ENCODE results near the gene CDYL.
A peak's percentile ranks its signal among the peaks of the same experiment; 100 is the strongest.

CDYL gene

GRCh38 chr6:4806791-4807190, 30.6 kb downstream of the CDYL start:
- no peak overlapping the region for H3K4me3 ChIP-seq (replicated peaks; ENCODE audit: low read depth, low read length)
- no peak for TF ChIP-seq CTCF (IDR thresholded peaks at IDR 0.05; ENCODE audit: low read length, missing control alignments)
- DNase-seq (ENCODE audit: low read depth), result no peak

- DNase-seq (ENCODE audit: low read depth), result no peak
- H3K4me3 ChIP-seq (replicated peaks; ENCODE audit: low read depth, low read length), result no peak overlapping the region
- TF ChIP-seq CTCF (IDR thresholded peaks at IDR 0.05; ENCODE audit: low read length, missing control alignments), result no peak
Measured at GRCh38 chr6:4808396-4808795, 32.2 kb downstream of the CDYL start.

GRCh38 chr6:4809999-4810918, 34.1 kb downstream of the CDYL start:
- no peak for TF ChIP-seq CTCF (IDR thresholded peaks at IDR 0.05; ENCODE audit: low read length, missing control alignments)
- no peak overlapping the region for H3K4me3 ChIP-seq (replicated peaks; ENCODE audit: low read depth, low read length)
- peak; percentile 76 for DNase-seq (ENCODE audit: low read depth)

GRCh38 chr6:4812068-4812467, 35.9 kb downstream of the CDYL start:
- peak; percentile 49 for DNase-seq (ENCODE audit: low read depth)
- H3K4me3 ChIP-seq (replicated peaks; ENCODE audit: low read depth, low read length), result no peak overlapping the region
- TF ChIP-seq CTCF (IDR thresholded peaks at IDR 0.05; ENCODE audit: low read length, missing control alignments), result no peak

- no peak overlapping the region for H3K4me3 ChIP-seq (replicated peaks; ENCODE audit: low read depth, low read length)
- no peak for TF ChIP-seq CTCF (IDR thresholded peaks at IDR 0.05; ENCODE audit: low read length, missing control alignments)
- no peak for DNase-seq (ENCODE audit: low read depth)
Measured at GRCh38 chr6:4813055-4813454, 36.9 kb downstream of the CDYL start.

GRCh38 chr6:4814212-4814611, 38.0 kb downstream of the CDYL start:
- DNase-seq (ENCODE audit: low read depth), result no peak
- no peak for TF ChIP-seq CTCF (IDR thresholded peaks at IDR 0.05; ENCODE audit: low read length, missing control alignments)
- no peak overlapping the region for H3K4me3 ChIP-seq (replicated peaks; ENCODE audit: low read depth, low read length)

GRCh38 chr6:4814987-4815386, 38.8 kb downstream of the CDYL start:
- H3K4me3 ChIP-seq (replicated peaks; ENCODE audit: low read depth, low read length), result no peak overlapping the region
- no peak for DNase-seq (ENCODE audit: low read depth)
- no peak for TF ChIP-seq CTCF (IDR thresholded peaks at IDR 0.05; ENCODE audit: low read length, missing control alignments)

Measured in fibroblast of pulmonary artery (primary cell).